Skeletal muscle satellite cell (primary cell): ENCODE data around the gene GABRG3.
"Not testable (repeated sequence)": the region's sequence is repeated elsewhere in the genome, so short reads cannot be mapped to it uniquely, and the experiment has no call there.

Experiments
- H3K27me3 ChIP-seq: 2 replicates; pipeline ENCODE4 v1.7.0; 2013; ENCODE audit warnings: low read length; ENCODE audit not compliant: control insufficient read depth, insufficient read depth
- H3K36me3 ChIP-seq: 2 replicates; pipeline ENCODE4 v1.7.0; 2013; ENCODE audit warnings: mild to moderate bottlenecking, control low read depth, low read length; ENCODE audit not compliant: insufficient read depth
- H3K4me1 ChIP-seq: 2 replicates; pipeline ENCODE4 v1.7.0; 2013; ENCODE audit warnings: low read length; ENCODE audit not compliant: control insufficient read depth, insufficient read depth
- H3K4me2 ChIP-seq: 2 replicates; pipeline ENCODE4 v1.7.0; 2013; ENCODE audit warnings: mild to moderate bottlenecking, low read length
- H3K4me3 ChIP-seq: 2 replicates; pipeline ENCODE4 v1.7.0; 2013; ENCODE audit warnings: low read length
- H3K9ac ChIP-seq: 2 replicates; pipeline ENCODE4 v1.7.0; 2013; ENCODE audit warnings: mild to moderate bottlenecking, low read depth, low read length, moderate library complexity
- H3K9me3 ChIP-seq: replicated peaks from 2 replicates; pipeline ENCODE4 v1.7.0; 2013; ENCODE audit warnings: mild to moderate bottlenecking, control low read depth, low read length

The GABRG3 gene

DNA sequence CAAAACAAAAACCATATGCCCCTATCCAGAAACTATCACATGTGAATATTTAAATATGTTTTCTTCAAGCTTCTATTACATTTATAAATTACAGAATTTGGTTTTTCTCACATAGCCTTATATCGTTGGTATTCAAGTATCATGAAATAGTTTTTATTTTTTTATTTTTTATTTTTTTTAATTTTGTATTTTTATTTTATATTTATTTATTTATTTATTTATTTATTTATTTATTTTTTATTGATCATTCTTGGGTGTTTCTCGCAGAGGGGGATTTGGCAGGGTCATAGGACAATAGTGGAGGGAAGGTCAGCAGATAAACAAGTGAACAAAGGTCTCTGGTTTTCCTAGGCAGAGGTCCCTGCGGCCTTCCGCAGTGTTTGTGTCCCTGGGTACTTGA is 32.0 kb downstream of the GABRG3 start:
- not testable (repeated sequence) for H3K9me3 ChIP-seq, H3K27me3 ChIP-seq, H3K4me3 ChIP-seq, H3K4me1 ChIP-seq, H3K4me2 ChIP-seq, H3K9ac ChIP-seq, H3K36me3 ChIP-seq

GRCh38 chr15:27004226-27004625 is 33.2 kb downstream of the GABRG3 start:
- H3K4me1 ChIP-seq, H3K36me3 ChIP-seq, H3K4me3 ChIP-seq, H3K27me3 ChIP-seq, H3K4me2 ChIP-seq, H3K9me3 ChIP-seq, H3K9ac ChIP-seq: not testable (repeated sequence)

GRCh38 chr15:27017168-27017809 is 46.3 kb downstream of the GABRG3 start:
- no peaks in the 10 kb centered on the region for H3K36me3 ChIP-seq
- H3K9me3 ChIP-seq, result no peaks in the 10 kb centered on the region
- no peak overlapping the region for H3K9ac ChIP-seq
- no peak overlapping the region for H3K4me2 ChIP-seq
- no peaks in the 10 kb centered on the region for H3K4me1 ChIP-seq
- no peaks in the 10 kb centered on the region for H3K27me3 ChIP-seq
- no peak overlapping the region for H3K4me3 ChIP-seq

DNA sequence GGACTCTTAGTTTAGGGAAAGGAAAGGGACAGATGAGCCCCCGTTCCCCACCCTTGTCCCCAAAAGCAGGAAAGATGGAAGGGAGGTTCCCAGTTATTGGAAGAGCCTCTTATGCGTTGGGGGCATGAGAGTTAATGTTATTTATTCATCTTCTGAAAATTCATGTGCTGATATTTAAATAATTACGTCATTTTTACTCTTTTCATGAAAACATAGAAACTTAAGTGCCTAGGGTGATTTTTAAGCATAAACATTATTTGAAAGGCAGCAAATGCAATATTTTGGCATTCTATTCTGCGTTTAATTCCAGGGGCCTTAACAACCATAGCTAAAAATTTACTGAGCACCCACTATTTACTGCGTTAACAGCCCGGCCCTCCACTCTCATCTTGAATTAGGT is 48.7 kb downstream of the GABRG3 start:
- Histone ChIP-seq H3K27me3 (no peaks in the 10 kb centered on the region), H3K36me3 (no peaks in the 10 kb centered on the region), H3K9ac (no peak overlapping the region), H3K4me3 (no peak overlapping the region), H3K4me1 (no peaks in the 10 kb centered on the region), H3K4me2 (no peak overlapping the region), H3K9me3 (no peaks in the 10 kb centered on the region)

GRCh38 chr15:27025481-27025966 is 54.5 kb downstream of the GABRG3 start:
- H3K4me1 ChIP-seq, result no peaks in the 10 kb centered on the region
- H3K4me3 ChIP-seq, result no peak overlapping the region
- no peak overlapping the region for H3K4me2 ChIP-seq
- H3K27me3 ChIP-seq, result no peaks in the 10 kb centered on the region
- H3K9me3 ChIP-seq, result peaks cover 4% of the 10 kb centered on the region
- H3K9ac ChIP-seq, result no peak overlapping the region
- no peaks in the 10 kb centered on the region for H3K36me3 ChIP-seq

DNA sequence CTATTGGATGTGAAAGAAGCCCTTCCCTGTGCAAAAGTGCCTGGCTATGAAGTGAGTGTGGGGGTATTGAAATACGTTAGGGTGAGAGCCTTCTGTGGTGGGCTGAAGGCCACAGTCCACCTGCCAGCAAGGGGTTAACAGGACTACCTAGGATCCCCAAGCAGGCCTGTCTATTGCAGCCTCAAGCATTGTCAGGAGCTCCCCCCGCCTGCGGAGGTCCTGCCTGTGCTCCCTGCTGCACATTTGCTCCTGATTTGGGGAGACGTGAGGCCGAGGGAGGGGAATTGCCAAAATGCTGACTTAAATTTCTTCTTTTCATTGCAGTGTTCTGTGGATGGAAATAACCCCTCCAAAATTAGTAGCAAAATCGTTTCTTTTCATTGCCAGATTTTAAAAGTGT is 56.2 kb downstream of the GABRG3 start:
- peaks cover 4% of the 10 kb centered on the region for H3K9me3 ChIP-seq
- H3K4me3 ChIP-seq, result no peak overlapping the region
- H3K27me3 ChIP-seq, result no peaks in the 10 kb centered on the region
- no peak overlapping the region for H3K4me2 ChIP-seq
- no peaks in the 10 kb centered on the region for H3K36me3 ChIP-seq
- no peaks in the 10 kb centered on the region for H3K4me1 ChIP-seq
- H3K9ac ChIP-seq, result no peak overlapping the region

GRCh38 chr15:27028858-27029477 is 58.0 kb downstream of the GABRG3 start:
- H3K36me3 ChIP-seq, result no peaks in the 10 kb centered on the region

DNA sequence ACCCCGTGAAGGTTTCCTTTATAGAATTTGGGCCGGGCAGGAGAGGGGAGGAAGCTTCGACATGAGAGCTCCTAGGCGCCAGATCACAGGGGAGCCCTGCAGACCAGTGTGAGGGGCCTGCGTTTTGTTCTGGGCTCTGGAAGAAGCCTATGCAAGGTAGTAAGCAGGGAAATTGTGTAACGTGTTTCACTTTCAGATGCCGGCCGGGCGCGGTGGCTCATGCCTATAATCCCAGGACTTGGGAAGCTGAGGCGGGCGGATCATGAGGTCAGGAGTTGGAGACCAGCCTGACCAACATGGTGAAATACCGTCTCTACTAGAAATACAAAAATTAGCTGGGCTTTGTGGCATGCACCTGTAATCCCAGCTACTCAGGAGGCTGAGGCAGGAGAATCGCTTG is 65.2 kb downstream of the GABRG3 start:
- Histone ChIP-seq H3K4me3 (no peak overlapping the region), H3K27me3 (no peaks in the 10 kb centered on the region), H3K4me1 (no peaks in the 10 kb centered on the region), H3K4me2 (no peak overlapping the region), H3K9me3 (peaks cover 30% of the 10 kb centered on the region), H3K9ac (no peak overlapping the region), H3K36me3 (no peaks in the 10 kb centered on the region)

More at GRCh38 chr15:27028858-27029477, 58.0 kb downstream of the GABRG3 start:
- Histone ChIP-seq H3K9me3 (peaks cover 11% of the 10 kb centered on the region), H3K4me2 (no peak overlapping the region), H3K4me1 (no peaks in the 10 kb centered on the region), H3K27me3 (no peaks in the 10 kb centered on the region), H3K4me3 (no peak overlapping the region), H3K9ac (no peak overlapping the region)

DNA sequence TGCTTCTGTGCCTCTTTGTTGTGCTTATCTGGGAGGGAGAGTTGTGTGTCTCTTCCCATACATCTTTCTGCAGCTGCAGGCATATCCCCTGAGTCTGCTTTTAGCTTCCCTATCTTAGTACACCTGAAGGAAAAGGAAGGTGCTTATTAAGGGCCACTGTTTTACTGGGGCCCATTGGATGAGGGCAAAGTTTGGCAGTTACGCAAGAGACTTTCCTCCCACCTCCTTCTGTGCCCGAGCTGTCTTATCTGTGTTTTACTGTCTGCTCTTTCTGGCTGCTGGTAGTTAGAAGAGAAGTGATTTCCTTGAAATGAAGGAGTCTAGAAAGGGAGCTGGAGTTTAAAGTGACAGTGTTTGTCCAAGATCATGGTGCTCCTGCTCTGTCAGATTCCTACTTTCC is 66.5 kb downstream of the GABRG3 start:
- Histone ChIP-seq H3K4me3 (no peak overlapping the region), H3K9ac (no peak overlapping the region), H3K4me1 (no peaks in the 10 kb centered on the region), H3K9me3 (peaks cover 33% of the 10 kb centered on the region), H3K36me3 (no peaks in the 10 kb centered on the region), H3K4me2 (no peak overlapping the region), H3K27me3 (no peaks in the 10 kb centered on the region)

GRCh38 chr15:27039152-27039551 is 68.2 kb downstream of the GABRG3 start:
- no peaks in the 10 kb centered on the region for H3K27me3 ChIP-seq
- no peak overlapping the region for H3K9ac ChIP-seq
- H3K4me1 ChIP-seq, result no peaks in the 10 kb centered on the region

GRCh38 chr15:27042230-27042629 is 71.2 kb downstream of the GABRG3 start:
- Histone ChIP-seq H3K36me3 (no peaks in the 10 kb centered on the region), H3K4me3 (no peak overlapping the region), H3K4me1 (no peaks in the 10 kb centered on the region), H3K4me2 (no peak overlapping the region), H3K27me3 (no peaks in the 10 kb centered on the region), H3K9me3 (peaks cover 20% of the 10 kb centered on the region), H3K9ac (no peak overlapping the region)

More at GRCh38 chr15:27039152-27039551, 68.2 kb downstream of the GABRG3 start:
- Histone ChIP-seq H3K9me3 (peaks cover 33% of the 10 kb centered on the region), H3K4me2 (no peak overlapping the region), H3K36me3 (no peaks in the 10 kb centered on the region), H3K4me3 (no peak overlapping the region)

DNA sequence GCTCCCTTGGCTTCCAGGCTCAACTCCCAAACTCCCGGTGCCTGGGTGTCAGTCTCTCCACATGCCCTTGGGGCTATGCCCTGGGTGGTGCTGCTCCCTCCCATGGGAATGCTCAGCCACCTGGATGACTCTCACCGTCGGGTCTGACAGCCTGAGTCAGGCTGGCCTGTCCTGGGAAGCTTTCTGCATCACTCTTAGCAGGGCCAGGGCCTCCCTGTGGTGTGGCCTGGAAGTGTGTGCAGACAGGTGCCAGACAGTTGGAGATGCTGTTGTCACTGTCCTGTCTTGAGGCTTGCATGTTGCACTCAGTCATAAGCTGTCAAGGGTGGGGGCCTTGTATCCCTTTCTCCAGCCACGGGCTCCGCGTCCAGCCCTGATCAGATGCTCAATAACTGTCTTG is 71.7 kb downstream of the GABRG3 start:
- no peak overlapping the region for H3K9ac ChIP-seq
- no peak overlapping the region for H3K4me2 ChIP-seq
- no peak overlapping the region for H3K4me3 ChIP-seq
- H3K9me3 ChIP-seq, result peaks cover 21% of the 10 kb centered on the region
- no peaks in the 10 kb centered on the region for H3K27me3 ChIP-seq
- H3K4me1 ChIP-seq, result no peaks in the 10 kb centered on the region
- no peaks in the 10 kb centered on the region for H3K36me3 ChIP-seq
